Omental fat pad (tissue), 4 donors: ENCODE data around the gene RBM33. TPM values are rescaled to one million over a fixed set of nuclear protein-coding genes. Genes with fewer than 3 reads are reported as not detected.

Experiments
- ATAC-seq: fragments of 150-250 bp; one replicate; pipeline ENCODE4 v1.9.1; 2016; ENCODE audit warnings: mild to moderate bottlenecking, moderate library complexity; ENCODE audit not compliant: low FRiP score
- DNase-seq: peaks from one replicate; pipeline ENCODE4 v3.0.0-alpha.2; 2019; ENCODE audit warnings: low spot score
- CTCF ChIP-seq, 3 donors: fragments of 450-650 bp; IDR thresholded peaks; one replicate each; pipeline ENCODE4 v1.5.1; 2016 to 2017; ENCODE audit warnings: antibody characterized with exemption in 3 of 3, mild to moderate bottlenecking in 3 of 3, moderate library complexity in 2 of 3
- total RNA-seq, 4 donors: library from RNA; depleted of rRNA; stranded (reverse); fragments of >200 nt; gene quantifications; one replicate each; pipeline ENCODE4 v1.1.0, GENCODE V29; 2016

Gene RBM33
- total RNA-seq, 4 donors from 2014 or later = 19.5 to 53.4 (median 32.0) TPM

- ATAC-seq = no peak
- no peak for DNase-seq
- no peak for TF ChIP-seq CTCF (IDR thresholded peaks at IDR 0.05)
Observed at GRCh38 chr7:155701972-155702544, 57.6 kb downstream of the RBM33 start.

GRCh38 chr7:155702616-155703015 is 58.2 kb downstream of the RBM33 start:
- ATAC-seq (no peak), DNase-seq (no peak)
- no peak for TF ChIP-seq CTCF (IDR thresholded peaks at IDR 0.05)

GRCh38 chr7:155705623-155706360 is 61.3 kb downstream of the RBM33 start:
- ATAC-seq (no peak), DNase-seq (no peak)
- TF ChIP-seq CTCF (IDR thresholded peaks at IDR 0.05) = no peak

GRCh38 chr7:155706376-155706775 is 61.9 kb downstream of the RBM33 start:
- no peak for TF ChIP-seq CTCF (IDR thresholded peaks at IDR 0.05)
- ATAC-seq = no peak
- DNase-seq = no peak

GRCh38 chr7:155709453-155709852 is 65.0 kb downstream of the RBM33 start:
- ATAC-seq = no peak
- no peak for DNase-seq
- no peak for TF ChIP-seq CTCF (IDR thresholded peaks at IDR 0.05)

- TF ChIP-seq CTCF (IDR thresholded peaks at IDR 0.05) = no peak
- DNase-seq = no peak
- no peak for ATAC-seq
Observed at GRCh38 chr7:155710031-155710430, 65.6 kb downstream of the RBM33 start.

- DNase-seq = no peak
- ATAC-seq = no peak
- no peak for TF ChIP-seq CTCF (IDR thresholded peaks at IDR 0.05)
Observed at GRCh38 chr7:155710530-155710929, 66.1 kb downstream of the RBM33 start.
